GM13976 (cell line): ENCODE data around the gene MYO9B.
"Not testable (repeated sequence)": the region's sequence is repeated elsewhere in the genome, so short reads cannot be mapped to it uniquely, and the experiment has no call there.

ENCODE experiments used
- DNase-seq: peaks from one replicate; pipeline ENCODE4 v3.0.0; 2012; ENCODE audit warnings: low spot score
- in situ Hi-C: fragments of 300-500 bp; cut with MboI; formaldehyde crosslinking; loops from one replicate; pipeline ENCODE4 v1.12.0; 2022; ENCODE audit warnings: low sequenced_read_pairs, mixed read lengths, inconsistent platforms; ENCODE audit not compliant: unreplicated experiment
- TF ChIP-seq, protein P1 (sequence below): IDR thresholded peaks from 2 replicates; pipeline ENCODE4 v1.5.1; 2012; ENCODE audit warnings: borderline replicate concordance, mild to moderate bottlenecking; ENCODE audit not compliant: insufficient read depth; ENCODE audit errors: extremely low read depth, missing control alignments, control extremely low read depth

Gene MYO9B

DNA sequence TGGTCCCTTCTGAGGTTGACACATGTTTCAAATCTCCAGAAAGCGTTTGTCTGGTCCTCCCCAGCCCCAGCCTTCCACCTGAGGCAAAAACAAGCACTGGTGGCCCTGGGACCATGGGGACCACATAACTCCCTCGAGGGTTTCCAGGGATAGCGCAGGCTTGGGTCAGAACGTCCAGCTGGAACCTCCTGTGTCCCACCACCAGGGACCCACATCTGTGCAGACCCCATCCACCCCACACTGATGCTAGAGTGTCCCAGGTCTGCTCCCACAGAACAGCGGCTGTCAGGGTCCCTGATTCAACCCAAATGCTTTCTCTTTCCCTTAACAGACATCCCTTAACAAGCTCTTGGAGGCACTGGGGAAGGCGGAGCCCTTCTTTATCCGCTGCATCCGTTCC, 110.0 kb downstream of the MYO9B start:
- TF ChIP-seq, protein P1, sequence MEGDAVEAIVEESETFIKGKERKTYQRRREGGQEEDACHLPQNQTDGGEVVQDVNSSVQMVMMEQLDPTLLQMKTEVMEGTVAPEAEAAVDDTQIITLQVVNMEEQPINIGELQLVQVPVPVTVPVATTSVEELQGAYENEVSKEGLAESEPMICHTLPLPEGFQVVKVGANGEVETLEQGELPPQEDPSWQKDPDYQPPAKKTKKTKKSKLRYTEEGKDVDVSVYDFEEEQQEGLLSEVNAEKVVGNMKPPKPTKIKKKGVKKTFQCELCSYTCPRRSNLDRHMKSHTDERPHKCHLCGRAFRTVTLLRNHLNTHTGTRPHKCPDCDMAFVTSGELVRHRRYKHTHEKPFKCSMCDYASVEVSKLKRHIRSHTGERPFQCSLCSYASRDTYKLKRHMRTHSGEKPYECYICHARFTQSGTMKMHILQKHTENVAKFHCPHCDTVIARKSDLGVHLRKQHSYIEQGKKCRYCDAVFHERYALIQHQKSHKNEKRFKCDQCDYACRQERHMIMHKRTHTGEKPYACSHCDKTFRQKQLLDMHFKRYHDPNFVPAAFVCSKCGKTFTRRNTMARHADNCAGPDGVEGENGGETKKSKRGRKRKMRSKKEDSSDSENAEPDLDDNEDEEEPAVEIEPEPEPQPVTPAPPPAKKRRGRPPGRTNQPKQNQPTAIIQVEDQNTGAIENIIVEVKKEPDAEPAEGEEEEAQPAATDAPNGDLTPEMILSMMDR = no peak
- in situ Hi-C loops = no loop called here

DNA sequence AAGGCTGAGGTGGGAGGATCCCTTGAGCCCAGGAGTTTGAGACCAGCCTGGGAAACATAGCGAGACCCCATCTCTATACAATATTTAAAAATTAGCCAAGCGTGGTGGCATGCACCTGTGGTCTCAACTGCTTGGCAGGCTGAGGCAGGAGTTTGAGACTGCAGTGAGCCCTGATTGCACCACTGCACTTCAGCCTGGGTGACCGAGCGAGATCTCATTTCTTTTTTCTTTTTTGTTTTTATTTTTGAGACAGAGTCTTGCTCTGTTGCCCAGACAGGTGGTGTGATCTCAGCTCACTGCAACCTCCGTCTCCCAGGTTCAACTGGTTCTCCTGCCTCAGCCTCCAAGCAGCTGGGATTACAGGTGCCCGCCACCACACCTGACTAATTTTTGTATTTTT, 116.2 kb downstream of the MYO9B start:
- in situ Hi-C loops, DNase-seq: not testable (repeated sequence)

More for the DNA sequence above, 110.0 kb downstream of the MYO9B start:
- no peak for DNase-seq

DNA sequence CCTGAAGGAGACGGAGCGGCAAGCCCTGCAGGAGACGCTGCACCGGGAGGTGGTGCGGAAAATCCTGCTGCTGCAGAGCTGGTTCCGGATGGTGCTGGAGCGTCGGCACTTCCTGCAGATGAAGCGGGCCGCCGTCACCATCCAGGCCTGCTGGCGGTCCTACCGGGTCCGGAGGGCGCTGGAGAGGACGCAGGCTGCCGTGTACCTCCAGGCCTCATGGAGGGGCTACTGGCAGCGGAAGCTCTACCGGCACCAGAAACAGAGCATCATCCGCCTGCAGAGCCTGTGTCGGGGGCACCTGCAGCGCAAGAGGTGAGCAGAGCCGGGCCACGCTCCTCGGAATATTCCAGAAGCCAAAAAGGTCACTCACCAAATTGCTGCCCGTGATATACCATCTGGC, 117.2 kb downstream of the MYO9B start:
- in situ Hi-C loops = no loop called here
- TF ChIP-seq, protein P1 = no peak
- DNase-seq = no peak

DNA sequence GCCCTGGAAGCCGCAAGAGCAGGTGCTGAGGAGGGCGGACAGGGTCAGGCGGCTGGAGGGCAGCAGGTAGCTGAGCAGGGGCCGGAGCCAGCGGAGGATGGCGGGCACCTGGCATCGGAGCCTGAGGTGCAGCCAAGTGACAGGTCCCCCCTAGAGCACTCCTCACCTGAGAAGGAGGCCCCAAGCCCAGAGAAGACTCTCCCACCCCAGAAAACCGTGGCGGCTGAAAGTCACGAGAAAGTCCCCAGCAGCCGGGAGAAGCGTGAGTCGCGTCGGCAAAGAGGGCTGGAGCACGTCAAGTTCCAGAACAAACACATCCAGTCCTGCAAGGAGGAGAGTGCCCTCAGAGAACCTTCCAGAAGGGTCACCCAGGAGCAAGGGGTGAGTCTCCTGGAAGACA, 119.0 kb downstream of the MYO9B start:
- TF ChIP-seq, protein P1 = no peak
- in situ Hi-C loops = no loop called here

DNA sequence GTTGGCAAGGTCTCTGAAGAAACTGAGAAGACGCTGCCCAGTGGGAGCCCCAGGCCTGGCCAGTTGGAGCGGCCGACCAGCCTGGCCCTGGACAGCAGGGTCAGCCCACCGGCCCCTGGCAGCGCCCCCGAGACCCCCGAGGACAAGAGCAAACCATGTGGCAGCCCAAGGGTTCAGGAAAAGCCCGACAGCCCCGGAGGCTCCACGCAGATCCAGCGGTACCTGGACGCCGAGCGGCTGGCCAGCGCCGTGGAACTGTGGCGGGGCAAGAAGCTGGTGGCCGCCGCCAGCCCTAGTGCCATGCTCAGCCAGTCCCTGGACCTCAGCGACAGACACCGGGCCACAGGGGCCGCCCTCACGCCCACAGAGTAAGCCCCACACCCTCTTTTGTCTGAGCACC, 119.5 kb downstream of the MYO9B start:
- TF ChIP-seq, protein P1 = no peak
- no peak for DNase-seq
- in situ Hi-C loops = no loop called here

More for the DNA sequence above, 119.0 kb downstream of the MYO9B start:
- DNase-seq = no peak

DNA sequence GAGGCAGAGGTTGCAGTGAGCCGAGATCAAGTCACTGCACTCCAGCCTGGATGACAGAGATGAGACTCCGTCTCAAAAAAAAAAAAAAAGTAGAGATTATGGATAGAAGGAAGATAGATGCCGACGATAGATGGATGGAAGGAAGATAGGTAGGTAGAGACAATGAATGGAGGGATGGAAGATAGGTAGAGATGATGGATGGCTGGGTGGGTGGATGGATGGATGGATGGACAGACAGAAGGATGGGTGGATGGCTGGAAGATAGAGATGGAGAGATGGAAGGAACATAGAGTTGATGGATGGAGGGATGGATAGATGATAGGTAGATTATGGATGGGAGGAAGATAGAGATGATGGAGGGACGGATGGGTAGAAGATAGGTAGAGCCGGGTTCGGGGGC, 121.0 kb downstream of the MYO9B start:
- in situ Hi-C loops = no loop called here
- TF ChIP-seq, protein P1 = no peak
- DNase-seq = no peak

DNA sequence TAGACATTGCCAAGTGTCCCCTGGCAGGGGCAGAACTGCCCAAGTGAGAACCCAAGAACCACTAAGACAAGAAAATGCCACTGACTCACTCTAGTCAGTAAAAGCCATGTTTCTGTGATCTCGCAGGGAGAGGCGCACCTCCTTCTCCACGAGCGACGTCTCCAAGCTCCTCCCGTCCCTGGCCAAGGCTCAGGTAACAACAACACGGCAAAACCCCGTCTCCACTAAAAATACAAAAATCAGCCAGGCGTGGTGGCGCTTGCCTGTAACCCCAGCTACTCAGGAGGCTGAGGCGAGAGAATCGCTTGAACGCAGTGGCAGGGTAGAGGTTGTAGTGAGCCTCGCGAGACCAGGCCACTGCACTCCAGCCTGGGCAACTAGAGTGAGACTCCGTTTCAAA, 122.1 kb downstream of the MYO9B start:
- DNase-seq = no peak
- TF ChIP-seq, protein P1 = no peak
- in situ Hi-C loops = no loop called here
